ENCODE data around the gene LIPA.

The LIPA gene

DNA sequence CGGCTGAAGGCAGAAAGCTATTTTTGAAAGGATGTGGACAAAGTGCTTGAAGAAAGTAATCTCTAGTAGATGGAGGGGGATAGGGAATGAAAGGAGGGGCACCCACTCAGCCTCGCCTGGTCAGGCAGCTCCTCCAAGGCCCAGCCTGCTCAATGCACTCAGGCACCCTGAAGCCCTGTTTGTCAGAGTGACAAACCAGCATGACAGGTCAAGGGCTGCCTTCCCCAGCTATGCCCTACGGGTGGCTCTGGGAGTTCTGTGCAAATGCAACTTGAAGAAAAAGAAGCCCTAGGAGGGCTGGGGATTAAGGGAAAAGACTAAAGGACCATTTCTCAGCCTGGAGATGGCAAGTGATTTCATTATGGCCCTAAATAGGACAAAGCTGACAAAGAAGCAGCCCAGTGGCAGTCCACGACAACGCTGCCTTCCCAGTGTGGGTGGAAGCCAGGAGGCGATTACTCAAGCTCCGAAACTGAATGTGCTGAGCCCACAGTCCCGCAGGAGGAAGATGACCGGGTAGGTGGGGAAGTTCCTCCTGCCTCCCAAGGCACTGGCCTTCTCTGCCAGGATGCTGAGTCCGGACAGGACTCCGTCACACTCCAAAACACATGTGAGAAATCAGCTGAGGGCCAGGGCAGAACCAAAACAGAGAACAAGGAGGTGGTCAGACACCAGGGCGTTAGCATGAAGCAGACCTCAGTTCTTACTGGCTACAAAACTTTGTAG, 16.3 kb downstream of the LIPA start:
- no peak overlapping the region for H3K4me2 ChIP-seq (ENCODE audit: insufficient read depth, low read length)
- no peaks in the 10 kb centered on the region for H3K79me2 ChIP-seq (ENCODE audit: insufficient read depth, low read length)
- no peak overlapping the region for H3K27ac ChIP-seq (ENCODE audit: low read length)
- H3K4me3 ChIP-seq (ENCODE audit: low read depth in 1 of 2, low read length in 2 of 2) = no peak overlapping the region
- peaks cover 7% of the 10 kb centered on the region; the same call in 1 of the 2 replicates for H3K36me3 ChIP-seq (ENCODE audit: insufficient read depth, low read length)
- TF ChIP-seq, protein P1, sequence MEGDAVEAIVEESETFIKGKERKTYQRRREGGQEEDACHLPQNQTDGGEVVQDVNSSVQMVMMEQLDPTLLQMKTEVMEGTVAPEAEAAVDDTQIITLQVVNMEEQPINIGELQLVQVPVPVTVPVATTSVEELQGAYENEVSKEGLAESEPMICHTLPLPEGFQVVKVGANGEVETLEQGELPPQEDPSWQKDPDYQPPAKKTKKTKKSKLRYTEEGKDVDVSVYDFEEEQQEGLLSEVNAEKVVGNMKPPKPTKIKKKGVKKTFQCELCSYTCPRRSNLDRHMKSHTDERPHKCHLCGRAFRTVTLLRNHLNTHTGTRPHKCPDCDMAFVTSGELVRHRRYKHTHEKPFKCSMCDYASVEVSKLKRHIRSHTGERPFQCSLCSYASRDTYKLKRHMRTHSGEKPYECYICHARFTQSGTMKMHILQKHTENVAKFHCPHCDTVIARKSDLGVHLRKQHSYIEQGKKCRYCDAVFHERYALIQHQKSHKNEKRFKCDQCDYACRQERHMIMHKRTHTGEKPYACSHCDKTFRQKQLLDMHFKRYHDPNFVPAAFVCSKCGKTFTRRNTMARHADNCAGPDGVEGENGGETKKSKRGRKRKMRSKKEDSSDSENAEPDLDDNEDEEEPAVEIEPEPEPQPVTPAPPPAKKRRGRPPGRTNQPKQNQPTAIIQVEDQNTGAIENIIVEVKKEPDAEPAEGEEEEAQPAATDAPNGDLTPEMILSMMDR (IDR thresholded peaks at IDR 0.05; ENCODE audit: borderline replicate concordance, extremely low read depth, low read length, poor library complexity, severe bottlenecking) = no peak
- TF ChIP-seq EZH2 (IDR thresholded peaks at IDR 0.05; ENCODE audit: borderline replicate concordance, low read depth, low read length, severe bottlenecking) = no peak
- DNase-seq = no peak
- H3K4me1 ChIP-seq (ENCODE audit: insufficient read depth, low read length) = no peaks in the 10 kb centered on the region
- no peak for ATAC-seq (ENCODE audit: insufficient read depth, low read depth)
- H4K20me1 ChIP-seq (ENCODE audit: insufficient read depth, low read length) = no peaks in the 10 kb centered on the region
- H3K9ac ChIP-seq (ENCODE audit: low read depth, low read length) = no peak overlapping the region
- no peak overlapping the region for H2AFZ ChIP-seq (ENCODE audit: low read depth, low read length)
- no peaks in the 10 kb centered on the region for H3K27me3 ChIP-seq (ENCODE audit: insufficient read depth, low read length, poor library complexity)
- no peaks in the 10 kb centered on the region for H3K9me3 ChIP-seq (ENCODE audit: insufficient read depth, low read length, severe bottlenecking)

DNA sequence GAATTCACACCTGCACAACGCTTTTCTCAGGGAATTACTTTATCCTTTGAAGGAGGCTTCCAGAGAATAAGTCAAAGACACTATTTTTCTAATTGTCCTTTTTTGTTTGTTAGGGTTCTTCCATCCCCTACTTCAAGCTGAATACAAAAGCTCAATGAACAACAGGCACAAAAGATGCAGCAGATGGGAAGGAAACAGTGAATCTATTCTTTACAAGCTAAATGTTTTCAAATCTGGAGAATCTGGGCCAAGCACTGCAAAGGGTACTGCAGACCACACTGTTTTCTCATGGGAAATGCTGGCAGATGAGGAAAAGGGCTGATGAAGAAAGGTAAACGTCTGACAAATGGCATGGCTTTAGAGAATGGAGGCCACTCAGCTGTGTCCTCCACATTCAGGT, 18.5 kb downstream of the LIPA start:
- no peak overlapping the region for H3K27ac ChIP-seq (ENCODE audit: low read length)
- ATAC-seq (ENCODE audit: insufficient read depth, low read depth) (no peak), DNase-seq (no peak)
- no peaks in the 10 kb centered on the region for H3K4me1 ChIP-seq (ENCODE audit: insufficient read depth, low read length)
- no peaks in the 10 kb centered on the region for H4K20me1 ChIP-seq (ENCODE audit: insufficient read depth, low read length)
- no peak overlapping the region for H3K4me3 ChIP-seq (ENCODE audit: low read depth in 1 of 2, low read length in 2 of 2)
- no peak overlapping the region for H2AFZ ChIP-seq (ENCODE audit: low read depth, low read length)
- H3K36me3 ChIP-seq (ENCODE audit: insufficient read depth, low read length) = no peaks in the 10 kb centered on the region
- H3K27me3 ChIP-seq (ENCODE audit: insufficient read depth, low read length, poor library complexity) = no peaks in the 10 kb centered on the region
- H3K4me2 ChIP-seq (ENCODE audit: insufficient read depth, low read length) = no peak overlapping the region
- no peaks in the 10 kb centered on the region for H3K9me3 ChIP-seq (ENCODE audit: insufficient read depth, low read length, severe bottlenecking)
- no peak overlapping the region for H3K9ac ChIP-seq (ENCODE audit: low read depth, low read length)
- TF ChIP-seq, protein P1 (IDR thresholded peaks at IDR 0.05; ENCODE audit: borderline replicate concordance, extremely low read depth, low read length, poor library complexity, severe bottlenecking) = no peak
- no peak for TF ChIP-seq EZH2 (IDR thresholded peaks at IDR 0.05; ENCODE audit: borderline replicate concordance, low read depth, low read length, severe bottlenecking)
- H3K79me2 ChIP-seq (ENCODE audit: insufficient read depth, low read length) = no peaks in the 10 kb centered on the region

DNA sequence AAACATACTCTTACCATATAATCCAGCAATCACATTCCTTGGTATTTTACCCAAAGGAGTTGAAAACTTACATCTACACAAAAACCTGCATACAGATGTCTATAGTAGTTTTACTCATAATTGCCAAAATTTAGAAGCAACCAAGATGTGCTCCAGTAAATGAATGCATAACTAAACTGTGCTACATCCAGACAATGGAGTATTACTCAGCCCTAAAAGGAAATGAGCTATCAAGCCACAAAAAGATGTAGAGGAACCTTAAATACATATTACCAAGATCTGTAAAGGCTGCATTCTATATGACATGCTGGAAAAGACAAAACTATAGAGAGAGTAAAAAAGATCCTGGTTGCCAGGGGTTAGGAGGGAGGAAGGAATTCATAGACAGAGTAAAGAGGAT, 22.6 kb downstream of the LIPA start:
- Histone ChIP-seq H3K4me2 (ENCODE audit: insufficient read depth, low read length) (no peak overlapping the region), H3K79me2 (ENCODE audit: insufficient read depth, low read length) (no peaks in the 10 kb centered on the region), H4K20me1 (ENCODE audit: insufficient read depth, low read length) (no peaks in the 10 kb centered on the region), H3K9me3 (ENCODE audit: insufficient read depth, low read length, severe bottlenecking) (no peaks in the 10 kb centered on the region), H3K27ac (ENCODE audit: low read length) (no peak overlapping the region), H3K27me3 (ENCODE audit: insufficient read depth, low read length, poor library complexity) (no peaks in the 10 kb centered on the region), H3K36me3 (ENCODE audit: insufficient read depth, low read length) (no peaks in the 10 kb centered on the region), H3K4me3 (ENCODE audit: low read depth in 1 of 2, low read length in 2 of 2) (no peak overlapping the region), H3K9ac (ENCODE audit: low read depth, low read length) (no peak overlapping the region), H2AFZ (ENCODE audit: low read depth, low read length) (no peak overlapping the region), H3K4me1 (ENCODE audit: insufficient read depth, low read length) (no peaks in the 10 kb centered on the region)
- ATAC-seq (ENCODE audit: insufficient read depth, low read depth) = no peak
- DNase-seq = no peak
- TF ChIP-seq, protein P1 (IDR thresholded peaks at IDR 0.05; ENCODE audit: borderline replicate concordance, extremely low read depth, low read length, poor library complexity, severe bottlenecking) = no peak
- TF ChIP-seq EZH2 (IDR thresholded peaks at IDR 0.05; ENCODE audit: borderline replicate concordance, low read depth, low read length, severe bottlenecking) = no peak

Data from DND-41 (cell line).